CD14-positive monocyte (primary cell): ENCODE data around the gene SYT8. TPM values are rescaled to one million over a fixed set of nuclear protein-coding genes. Genes with fewer than 3 reads are reported as not detected.

Source experiments
- DNase-seq, 3 donors: peaks; one replicate each; pipeline ENCODE4 v3.0.0-alpha.2; 2011 to 2022
- H2AFZ ChIP-seq: 2 replicates; pipeline ENCODE4 v1.6.0; 2012; ENCODE audit warnings: mild to moderate bottlenecking, low read depth, low read length, inconsistent platforms; ENCODE audit not compliant: insufficient read depth, poor library complexity, severe bottlenecking
- H3K27ac ChIP-seq, 2 donors: 1 replicate in 1 of 2; 2 replicates in 1 of 2; pipeline ENCODE4 v1.5.1; 2012 to 2013; ENCODE audit warnings: low read length in 2 of 2, control low read depth in 1 of 2, inconsistent platforms in 1 of 2, low read depth in 1 of 2, mild to moderate bottlenecking in 1 of 2
- H3K27me3 ChIP-seq, 2 donors: one replicate each; pipeline versions ENCODE4 v1.6.0 to v1.6.1; 2011 to 2013; ENCODE audit warnings: low read length in 2 of 2; ENCODE audit not compliant: control insufficient read depth in 2 of 2, insufficient read depth in 2 of 2
- H3K36me3 ChIP-seq, 2 donors: replicated peaks in 1 of 2; 1 replicate in 1 of 2; 2 replicates in 1 of 2; pipeline versions ENCODE4 v1.5.1 to v1.6.1; 2012 to 2013; ENCODE audit warnings: low read length in 2 of 2, control low read depth in 1 of 2, inconsistent platforms in 1 of 2, mild to moderate bottlenecking in 1 of 2; ENCODE audit not compliant: insufficient read depth in 2 of 2, control insufficient read depth in 1 of 2
- H3K4me1 ChIP-seq, 2 donors: 1 replicate in 1 of 2; 2 replicates in 1 of 2; pipeline versions ENCODE4 v1.5.1 to v1.6.1; 2012 to 2013; ENCODE audit warnings: low read length in 2 of 2, control low read depth in 1 of 2, inconsistent platforms in 1 of 2, mild to moderate bottlenecking in 1 of 2, moderate library complexity in 1 of 2; ENCODE audit not compliant: insufficient read depth in 2 of 2, control insufficient read depth in 1 of 2
- H3K4me2 ChIP-seq: replicated peaks from 2 replicates; pipeline ENCODE3; 2012; ENCODE audit warnings: low read length, moderate library complexity, mild to moderate bottlenecking; ENCODE audit not compliant: poor library complexity, severe bottlenecking; ENCODE audit errors: extremely low read depth
- H3K4me3 ChIP-seq, 3 experiments: fragments of 200-600 bp in 1 of 3; sonication (generic) in 1 of 3; replicated peaks in 1 of 3; 1 replicate in 2 of 3; 2 replicates in 1 of 3; pipeline ENCODE4 v1.5.1; 2011 to 2013; ENCODE audit warnings: low read length in 3 of 3, mild to moderate bottlenecking in 3 of 3, control low read depth in 2 of 3, low read depth in 2 of 3, inconsistent platforms in 1 of 3, moderate library complexity in 1 of 3
- H3K79me2 ChIP-seq: 2 replicates; pipeline ENCODE4 v1.6.0; 2012; ENCODE audit warnings: mild to moderate bottlenecking, control low read depth, inconsistent platforms, low read length, moderate library complexity; ENCODE audit not compliant: insufficient read depth
- H3K9ac ChIP-seq: 2 replicates; pipeline ENCODE4 v1.6.0; 2017; ENCODE audit warnings: low read length, mild to moderate bottlenecking; ENCODE audit not compliant: insufficient read depth, poor library complexity, severe bottlenecking
- H3K9me3 ChIP-seq, 2 donors: replicated peaks in 1 of 2; 1 replicate in 1 of 2; 2 replicates in 1 of 2; pipeline versions ENCODE4 v1.5.1 to v1.6.1; 2012 to 2013; ENCODE audit warnings: low read length in 2 of 2, control low read depth in 1 of 2; ENCODE audit not compliant: control insufficient read depth in 1 of 2, insufficient read depth in 1 of 2
- H4K20me1 ChIP-seq: 2 replicates; pipeline ENCODE4 v1.6.0; 2012; ENCODE audit warnings: mild to moderate bottlenecking, low read length, control low read depth, moderate library complexity; ENCODE audit not compliant: insufficient read depth
- H3K27ac Mint-ChIP-seq, 7 donors: one replicate each; pipeline ENCODE4 v1.8.0; 2020; ENCODE audit warnings: mild to moderate bottlenecking in 7 of 7, mixed read lengths in 7 of 7, moderate library complexity in 6 of 7, inconsistent platforms in 2 of 7
- H3K27me3 Mint-ChIP-seq, 3 donors: one replicate each; pipeline ENCODE4 v1.8.0; 2021 to 2022; ENCODE audit warnings: low read depth in 3 of 3, mild to moderate bottlenecking in 3 of 3, mixed read lengths in 3 of 3, moderate library complexity in 3 of 3, inconsistent platforms in 1 of 3
- H3K36me3 Mint-ChIP-seq, 2 donors: one replicate each; pipeline ENCODE4 v1.8.0; 2020; ENCODE audit warnings: mixed read lengths in 2 of 2, inconsistent platforms in 1 of 2, mild to moderate bottlenecking in 1 of 2
- H3K4me1 Mint-ChIP-seq: one replicate; pipeline ENCODE4 v1.8.0; 2020; ENCODE audit warnings: mild to moderate bottlenecking, mixed read lengths
- H3K4me3 Mint-ChIP-seq, 2 donors: one replicate each; pipeline ENCODE4 v1.8.0; 2020; ENCODE audit warnings: mild to moderate bottlenecking in 2 of 2, mixed read lengths in 2 of 2, moderate library complexity in 1 of 2
- H3K9me3 Mint-ChIP-seq, 7 donors: one replicate each; pipeline ENCODE4 v1.8.0; 2020 to 2022; ENCODE audit warnings: mixed read lengths in 7 of 7, mild to moderate bottlenecking in 6 of 7, moderate library complexity in 6 of 7, inconsistent platforms in 2 of 7
- WGBS: methylation state at CpG from one replicate; pipeline ENCODE4 v1.1.5; 2013; ENCODE audit warnings: missing lambda C conversion rate; ENCODE audit not compliant: insufficient coverage; 5-methylcytosine and 5-hydroxymethylcytosine counted together
- intact Hi-C, 2 donors: fragments of 100-400 bp; cut with micrococcal nuclease; formaldehyde crosslinking; loops; one replicate each; pipeline versions ENCODE4 v1.15.0 to v1.15.1; 2023
- polyA plus RNA-seq, 3 donors: library from polyadenylated mRNA; depleted of rRNA in 1 of 3; unstranded in 2 of 3; stranded (reverse) in 1 of 3; fragments of 300-500 nt in 2 of 3; fragments of >200 nt in 1 of 3; fragmentation: Illumina TruSeq in 2 of 3; gene quantifications; 1 replicate in 2 of 3; 2 replicates in 1 of 3; pipeline ENCODE4 v1.2.3, GENCODE V29; 2012 to 2021
- TF ChIP-seq, protein P1 (sequence below): fragments of 200-600 bp; IDR thresholded peaks from one replicate; pipeline ENCODE4 v1.8.0; 2022; ENCODE audit warnings: antibody characterized with exemption, mild to moderate bottlenecking

Gene SYT8
- polyA plus RNA-seq, 3 donors = not detected

DNA sequence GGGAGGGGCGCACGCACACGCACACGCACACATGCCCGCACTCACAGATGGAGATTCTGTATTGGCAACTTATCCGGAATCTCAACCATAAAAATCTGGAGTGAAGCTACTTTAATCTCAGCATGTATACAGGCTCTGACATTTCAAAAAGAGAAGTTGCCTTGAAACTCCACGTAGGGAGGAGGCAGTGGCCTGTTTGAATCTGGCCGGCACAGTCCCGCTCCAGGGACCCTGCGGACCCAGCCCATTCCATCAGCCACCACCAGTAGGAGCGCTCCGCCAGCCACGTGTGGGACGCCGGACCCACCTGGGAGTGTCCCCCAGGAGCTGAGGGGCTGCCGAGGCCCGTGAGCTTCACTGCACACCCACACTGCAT lies 1.9 kb upstream of the SYT8 start:
- no peak overlapping the region for H3K9ac ChIP-seq
- intact Hi-C loops = loop anchor here (1.0 to 10.0 kb wide), 4 partner anchors 82 to 314 kb away; partner anchors contain the start of gene TNNT3 (in 1 of the 2)
- peaks cover 10% of the 10 kb centered on the region for H3K4me1 Mint-ChIP-seq
- H3K4me3 ChIP-seq = peak overlapping the region in 2 of 3 experiments; percentile 22 to 64
- no peaks in the 10 kb centered on the region for H4K20me1 ChIP-seq
- H3K79me2 ChIP-seq = no peaks in the 10 kb centered on the region
- H3K27ac ChIP-seq = no peak overlapping the region
- TF ChIP-seq, protein P1, sequence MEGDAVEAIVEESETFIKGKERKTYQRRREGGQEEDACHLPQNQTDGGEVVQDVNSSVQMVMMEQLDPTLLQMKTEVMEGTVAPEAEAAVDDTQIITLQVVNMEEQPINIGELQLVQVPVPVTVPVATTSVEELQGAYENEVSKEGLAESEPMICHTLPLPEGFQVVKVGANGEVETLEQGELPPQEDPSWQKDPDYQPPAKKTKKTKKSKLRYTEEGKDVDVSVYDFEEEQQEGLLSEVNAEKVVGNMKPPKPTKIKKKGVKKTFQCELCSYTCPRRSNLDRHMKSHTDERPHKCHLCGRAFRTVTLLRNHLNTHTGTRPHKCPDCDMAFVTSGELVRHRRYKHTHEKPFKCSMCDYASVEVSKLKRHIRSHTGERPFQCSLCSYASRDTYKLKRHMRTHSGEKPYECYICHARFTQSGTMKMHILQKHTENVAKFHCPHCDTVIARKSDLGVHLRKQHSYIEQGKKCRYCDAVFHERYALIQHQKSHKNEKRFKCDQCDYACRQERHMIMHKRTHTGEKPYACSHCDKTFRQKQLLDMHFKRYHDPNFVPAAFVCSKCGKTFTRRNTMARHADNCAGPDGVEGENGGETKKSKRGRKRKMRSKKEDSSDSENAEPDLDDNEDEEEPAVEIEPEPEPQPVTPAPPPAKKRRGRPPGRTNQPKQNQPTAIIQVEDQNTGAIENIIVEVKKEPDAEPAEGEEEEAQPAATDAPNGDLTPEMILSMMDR = no peak
- 69% methylated on average over 12 of the region's 17 CpGs for WGBS
- H3K27me3 Mint-ChIP-seq = peaks cover 39 to 68% (median 39%) of the 10 kb centered on the region in 3 donors
- H3K27me3 ChIP-seq = peaks cover 0 to 42% of the 10 kb centered on the region in 2 donors
- H3K9me3 ChIP-seq = no peaks in the 10 kb centered on the region
- H3K9me3 Mint-ChIP-seq = peaks cover 0 to 2% (median 0%) of the 10 kb centered on the region in 7 donors
- peaks cover 13 to 19% of the 10 kb centered on the region in 2 donors for H3K4me1 ChIP-seq
- H3K27ac Mint-ChIP-seq = no peak overlapping the region
- no peaks in the 10 kb centered on the region for H3K36me3 ChIP-seq
- peak overlapping the region; percentile 58 to 72 for H3K4me3 Mint-ChIP-seq
- H3K36me3 Mint-ChIP-seq = no peaks in the 10 kb centered on the region
- DNase-seq = peak in 1 of 3 donors; percentile 7
- H2AFZ ChIP-seq = peak overlapping the region; percentile 72
- H3K4me2 ChIP-seq = peak overlapping the region; percentile 72

DNA sequence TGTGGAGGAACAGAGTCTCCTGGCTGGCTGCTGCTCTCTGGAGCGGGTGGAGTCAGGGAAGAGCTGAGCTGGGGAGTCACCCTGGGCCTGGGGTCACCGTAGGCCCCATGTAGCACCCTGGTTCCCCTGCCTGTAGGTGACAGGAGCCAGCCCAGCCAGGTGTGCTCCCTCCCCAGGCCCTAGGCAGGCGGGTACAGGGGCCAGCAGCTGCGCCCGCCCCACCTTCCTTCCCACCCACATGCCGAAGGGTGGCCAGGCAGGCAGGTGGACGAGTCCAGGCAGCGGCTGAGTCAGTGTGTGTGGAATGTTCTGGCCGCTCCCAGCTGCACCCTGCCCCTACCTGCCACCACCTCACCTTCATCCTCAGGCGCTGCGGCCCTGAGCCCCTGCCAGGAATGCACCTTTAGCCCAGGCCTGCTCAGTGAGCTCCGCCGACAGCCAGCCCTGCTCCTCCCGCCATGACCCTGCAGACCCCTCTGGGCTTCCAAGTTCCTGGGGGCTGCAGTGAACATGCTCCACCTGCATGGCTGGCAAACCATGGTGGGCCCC lies 654 bp upstream of the SYT8 start:
- peaks cover 0 to 2% (median 0%) of the 10 kb centered on the region in 7 donors for H3K9me3 Mint-ChIP-seq
- no peaks in the 10 kb centered on the region for H3K36me3 ChIP-seq
- H3K27me3 ChIP-seq = peaks cover 0 to 29% of the 10 kb centered on the region in 2 donors
- peaks cover 25 to 32% of the 10 kb centered on the region in 2 donors for H3K4me1 ChIP-seq
- H3K27ac Mint-ChIP-seq = peak overlapping the region in 1 of 7 donors; percentile 78
- H3K4me1 Mint-ChIP-seq = peaks cover 15% of the 10 kb centered on the region
- no peak overlapping the region for H3K27ac ChIP-seq
- H3K4me3 ChIP-seq = no peak overlapping the region
- H4K20me1 ChIP-seq = no peaks in the 10 kb centered on the region
- no peaks in the 10 kb centered on the region for H3K9me3 ChIP-seq
- no peak for DNase-seq
- no peaks in the 10 kb centered on the region for H3K36me3 Mint-ChIP-seq
- TF ChIP-seq, protein P1 = no peak
- H3K9ac ChIP-seq = no peak overlapping the region
- intact Hi-C loops = loop anchor here (5.0 to 10.0 kb wide), 3 partner anchors 81 to 313 kb away; partner anchors contain the start of gene TNNT3 (in 1 of the 2)
- no peak overlapping the region for H3K4me3 Mint-ChIP-seq
- H3K4me2 ChIP-seq = no peak overlapping the region
- 95% methylated on average over 7 of the region's 14 CpGs for WGBS
- peaks cover 27 to 56% (median 30%) of the 10 kb centered on the region in 3 donors for H3K27me3 Mint-ChIP-seq
- H3K79me2 ChIP-seq = no peaks in the 10 kb centered on the region
- no peak overlapping the region for H2AFZ ChIP-seq
